A549 (cell line): ENCODE data around the gene PNLIPRP3. TPM values are rescaled to one million over a fixed set of nuclear protein-coding genes. Genes with fewer than 3 reads are reported as not detected.

ENCODE experiments used
- ATAC-seq, 2 experiments: fragments of 200-7000 bp in 1 of 2; fragments of >200 bp in 1 of 2; cut with Nextera tagmentation in 1 of 2; cut with Tn5 transposase in 1 of 2; 3 replicates each; pipeline versions ENCODE4 v1.8.0 to v1.9.1; 2018 to 2020; ENCODE audit warnings: mild to moderate bottlenecking in 1 of 2, moderate library complexity in 1 of 2
- CTCF ChIA-PET: fragments of 300-600 bp; sonication (Branson Sonifier 250); formaldehyde crosslinking; extraction: SDS; loops from one replicate; lab custom pipeline; 2021; ENCODE audit warnings: antibody characterized with exemption, inconsistent platforms; lab: Yijun Ruan, JAX
- POLR2A ChIA-PET: fragments of 350-600 bp; formaldehyde crosslinking; extraction: SDS; loops from one replicate; lab custom pipeline; 2021; ENCODE audit warnings: antibody characterized with exemption, inconsistent platforms; lab: Yijun Ruan, JAX
- DNase-seq, 2 experiments: peaks; one replicate each; pipeline versions ENCODE4 v3.0.0 to v3.0.0-alpha.2; 2011 to 2016; ENCODE audit warnings: low read depth in 1 of 2, low spot score in 1 of 2
- FAIRE-seq: peaks from 2 replicates; lab custom pipeline; 2011; peaks lifted over from hg19 to GRCh38; lab: Jason Lieb, UNC
- H3K27ac ChIP-seq, 2 experiments: fragments of >200 bp; sonication (Bioruptor Twin); formaldehyde crosslinking; 3 replicates each; pipeline ENCODE4 v1.5.1; 2016 to 2017
- H3K4me1 ChIP-seq: fragments of >200 bp; sonication (Bioruptor Twin); formaldehyde crosslinking; 3 replicates; pipeline ENCODE4 v1.6.1; 2016
- H3K4me2 ChIP-seq: fragments of >200 bp; sonication (Bioruptor Twin); formaldehyde crosslinking; 3 replicates; pipeline ENCODE4 v1.6.1; 2016
- H3K4me3 ChIP-seq: fragments of >200 bp; sonication (Bioruptor Twin); formaldehyde crosslinking; 3 replicates; pipeline ENCODE4 v1.5.1; 2016
- H3K9me3 ChIP-seq: fragments of >200 bp; sonication (Bioruptor Twin); formaldehyde crosslinking; 3 replicates; pipeline ENCODE4 v1.6.1; 2016
- BCL3 ChIP-seq: fragments of >200 bp; sonication (Bioruptor Twin); formaldehyde crosslinking; IDR thresholded peaks from 3 replicates; pipeline ENCODE4 v1.6.1; 2016
- CHD2 ChIP-seq: fragments of 150-350 bp; IDR thresholded peaks from 2 replicates; pipeline ENCODE4 v1.6.1; 2014; ENCODE audit warnings: low read length; ENCODE audit not compliant: partially characterized antibody
- ELK1 ChIP-seq: fragments of 150-350 bp; IDR thresholded peaks from 2 replicates; pipeline ENCODE4 v1.6.1; 2014; ENCODE audit warnings: low read depth, mild to moderate bottlenecking, low read length
- ESRRA ChIP-seq: fragments of 150-350 bp; IDR thresholded peaks from 2 replicates; pipeline ENCODE4 v1.6.1; 2014; ENCODE audit warnings: mild to moderate bottlenecking, low read length, borderline replicate concordance
- FOSB ChIP-seq: fragments of 250-450 bp; sonication (Bioruptor Pico); IDR thresholded peaks from 2 replicates; pipeline ENCODE4 v1.5.0; 2020; ENCODE audit warnings: mild to moderate bottlenecking, moderate library complexity
- FOSL2 ChIP-seq, 2 experiments: fragments of 450-650 bp in 1 of 2; fragments of >200 bp in 1 of 2; sonication (Bioruptor Twin) in 1 of 2; formaldehyde crosslinking; IDR thresholded peaks; 2 replicates each; pipeline versions ENCODE4 v1.5.0 to v1.6.1; 2016 to 2020; ENCODE audit warnings: mild to moderate bottlenecking in 1 of 2, moderate library complexity in 1 of 2
- FOXS1 ChIP-seq: fragments of 250-450 bp; sonication (Bioruptor Pico); IDR thresholded peaks from 2 replicates; pipeline ENCODE4 v1.5.0; 2020; ENCODE audit warnings: mild to moderate bottlenecking, moderate library complexity
- GATA3 ChIP-seq: IDR thresholded peaks from 2 replicates; pipeline ENCODE4 v1.6.1; 2012; ENCODE audit warnings: borderline replicate concordance
- HDAC2 ChIP-seq: fragments of 200-600 bp; sonication (generic); IDR thresholded peaks from 2 replicates; pipeline ENCODE4 v1.6.1; 2016
- HEYL ChIP-seq: fragments of 250-450 bp; sonication (Bioruptor Pico); IDR thresholded peaks from 2 replicates; pipeline ENCODE4 v1.8.0; 2021; ENCODE audit warnings: mild to moderate bottlenecking, moderate library complexity
- HMGXB4 ChIP-seq: fragments of 250-450 bp; sonication (Bioruptor Pico); IDR thresholded peaks from 2 replicates; pipeline ENCODE4 v1.5.0; 2021; ENCODE audit warnings: mild to moderate bottlenecking, moderate library complexity, borderline replicate concordance
- HOXA7 ChIP-seq: fragments of 250-450 bp; sonication (Bioruptor Pico); IDR thresholded peaks from 2 replicates; pipeline ENCODE4 v1.5.0; 2020; ENCODE audit warnings: mild to moderate bottlenecking, moderate library complexity
- JUN ChIP-seq, 2 experiments: fragments of >200 bp; sonication (Bioruptor Twin); formaldehyde crosslinking; IDR thresholded peaks; 2 replicates in 1 of 2; 3 replicates in 1 of 2; pipeline ENCODE4 v1.6.1; 2016 to 2017
- KDM1A ChIP-seq: fragments of 200-600 bp; sonication (generic); IDR thresholded peaks from 2 replicates; pipeline ENCODE4 v1.6.1; 2016; ENCODE audit warnings: low read depth, mild to moderate bottlenecking
- KDM5A ChIP-seq: fragments of 200-600 bp; sonication (generic); IDR thresholded peaks from 2 replicates; pipeline ENCODE4 v1.6.1; 2016; ENCODE audit warnings: antibody characterized with exemption, mild to moderate bottlenecking
- NR3C1 ChIP-seq: fragments of >200 bp; sonication (Bioruptor Twin); formaldehyde crosslinking; IDR thresholded peaks from 3 replicates; pipeline ENCODE4 v1.6.1; 2017
- POLR2A ChIP-seq: IDR thresholded peaks from 2 replicates; pipeline ENCODE4 v1.6.1; 2012; ENCODE audit warnings: mild to moderate bottlenecking, low read length
- RAD21 ChIP-seq, 2 experiments: fragments of >200 bp in 1 of 2; sonication (Bioruptor Twin) in 1 of 2; formaldehyde crosslinking in 1 of 2; IDR thresholded peaks in 1 of 2; conservative IDR thresholded peaks in 1 of 2; 2 replicates in 1 of 2; 3 replicates in 1 of 2; pipeline ENCODE4 v1.6.1; 2012 to 2018; ENCODE audit warnings: inconsistent platforms in 1 of 2
- RFX5 ChIP-seq: fragments of 450-650 bp; IDR thresholded peaks from 2 replicates; pipeline ENCODE4 v1.7.1; 2014; ENCODE audit warnings: antibody characterized with exemption, mild to moderate bottlenecking, moderate library complexity
- SMC3 ChIP-seq: fragments of >200 bp; sonication (Bioruptor Twin); formaldehyde crosslinking; IDR thresholded peaks from 3 replicates; pipeline ENCODE4 v1.6.1; 2018; ENCODE audit warnings: inconsistent platforms
- SREBF2 ChIP-seq: fragments of 450-650 bp; IDR thresholded peaks from 2 replicates; pipeline ENCODE4 v1.6.1; 2014; ENCODE audit warnings: mild to moderate bottlenecking, moderate library complexity
- TFCP2L1 ChIP-seq: fragments of 250-450 bp; sonication (Bioruptor Pico); IDR thresholded peaks from 2 replicates; pipeline ENCODE4 v1.5.0; 2021; ENCODE audit warnings: mild to moderate bottlenecking
- USF2 ChIP-seq: fragments of 450-650 bp; IDR thresholded peaks from 2 replicates; pipeline ENCODE4 v1.6.1; 2014; ENCODE audit warnings: antibody characterized with exemption
- ZC3H11A ChIP-seq: fragments of 450-650 bp; IDR thresholded peaks from 2 replicates; pipeline ENCODE4 v1.6.1; 2014; ENCODE audit warnings: antibody characterized with exemption, mild to moderate bottlenecking
- ZSCAN20 ChIP-seq: fragments of 250-450 bp; sonication (Bioruptor Pico); IDR thresholded peaks from 2 replicates; pipeline ENCODE4 v1.8.0; 2022; ENCODE audit warnings: mild to moderate bottlenecking, moderate library complexity
- WGBS: methylation state at CpG from one replicate; pipeline ENCODE4 v1.1.6; 2017; ENCODE audit errors: missing lambda C conversion rate; 5-methylcytosine and 5-hydroxymethylcytosine counted together
- polyA plus RNA-seq, 4 experiments: library from polyadenylated mRNA; depleted of rRNA in 3 of 4; stranded (reverse); fragments of >200 nt; fragmentation: RNase III in 1 of 4; extraction: RNeasy Plus Mini Kit Qiagen cat#74134 plus additional on column Dnase treatment in 1 of 4; gene quantifications; 2 replicates in 3 of 4; 3 replicates in 1 of 4; pipeline ENCODE4 v1.2.3, GENCODE V29; 2011 to 2017
- TF ChIP-seq, protein P1 (sequence below): IDR thresholded peaks from 2 replicates; pipeline ENCODE4 v1.6.1; 2012; ENCODE audit warnings: low read depth, borderline replicate concordance
- TF ChIP-seq, protein P2 (sequence below): fragments of 250-450 bp; sonication (Bioruptor Pico); IDR thresholded peaks from 2 replicates; pipeline ENCODE4 v1.5.0; 2020; ENCODE audit warnings: low read depth, mild to moderate bottlenecking, moderate library complexity
- TF ChIP-seq, protein P3 (sequence below): IDR thresholded peaks from 2 replicates; pipeline ENCODE4 v1.6.1; 2012

PNLIPRP3 gene
- polyA plus RNA-seq, 2 of the 4 experiments (the other 2 are of a cell fraction), result not detected

DNA sequence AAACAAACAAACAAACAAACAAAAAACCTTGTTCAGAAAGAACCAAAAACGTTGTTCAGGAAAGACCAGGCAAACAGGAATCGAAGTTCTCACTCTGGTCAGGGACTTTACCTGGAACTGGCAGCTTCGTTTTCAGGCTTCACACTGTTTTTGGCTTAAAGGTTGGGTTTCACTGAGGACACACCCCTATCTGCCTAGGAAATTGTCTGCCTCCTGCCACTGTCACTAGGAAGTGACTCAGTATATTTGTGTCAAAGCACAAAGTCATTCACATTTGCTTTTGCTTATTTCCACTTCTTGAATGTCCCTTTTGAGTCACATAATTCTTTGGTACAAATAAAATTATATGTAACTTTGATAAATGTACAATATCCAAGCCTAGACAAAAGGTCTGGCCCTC lies 37.9 kb downstream of the PNLIPRP3 start:
- H3K4me1 ChIP-seq, result no peaks in the 10 kb centered on the region
- no peak for ATAC-seq
- ChIA-PET POLR2A (no interaction called here), CTCF (interaction anchor here (1.2 kb wide), 1 partner anchor 21 kb away, joined by 3 read pairs; no protein-coding TSS in a partner anchor)
- WGBS, result 1% methylated on average over 3 of the region's 3 CpGs
- no peak overlapping the region for H3K4me2 ChIP-seq
- TF ChIP-seq POLR2A (no peak), USF2 (no peak), SMC3 (no peak), HEYL (CRISPR knock-in tag) (no peak), FOSB (CRISPR knock-in tag) (no peak), ZC3H11A (no peak), ELK1 (no peak), ZSCAN20 (CRISPR knock-in tag) (no peak), RFX5 (no peak), ESRRA (no peak), FOSL2 (IDR thresholded peaks at IDR 0.05) (no peak), FOSL2 (CRISPR knock-in tag; IDR thresholded peaks at IDR 0.05) (no peak)
- TF ChIP-seq, protein P1, sequence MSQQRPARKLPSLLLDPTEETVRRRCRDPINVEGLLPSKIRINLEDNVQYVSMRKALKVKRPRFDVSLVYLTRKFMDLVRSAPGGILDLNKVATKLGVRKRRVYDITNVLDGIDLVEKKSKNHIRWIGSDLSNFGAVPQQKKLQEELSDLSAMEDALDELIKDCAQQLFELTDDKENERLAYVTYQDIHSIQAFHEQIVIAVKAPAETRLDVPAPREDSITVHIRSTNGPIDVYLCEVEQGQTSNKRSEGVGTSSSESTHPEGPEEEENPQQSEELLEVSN, result no peak
- no peak for DNase-seq
- H3K4me3 ChIP-seq, result no peak overlapping the region
- FAIRE-seq, result no peak
- no peak overlapping the region for H3K27ac ChIP-seq
- no peaks in the 10 kb centered on the region for H3K9me3 ChIP-seq

- ATAC-seq, result no peak
- DNase-seq, result no peak
- FAIRE-seq, result no peak
- Histone ChIP-seq H3K4me2 (no peak overlapping the region), H3K9me3 (no peaks in the 10 kb centered on the region), H3K4me1 (no peaks in the 10 kb centered on the region), H3K27ac (no peak overlapping the region), H3K4me3 (no peak overlapping the region)
- POLR2A ChIA-PET, result no interaction called here
- CTCF ChIA-PET, result interaction anchor here (0.8 to 1.2 kb wide), 3 partner anchors 23 to 25 kb away, joined by 3 read pairs; no protein-coding TSS in a partner anchor
- 18% methylated on average over 7 of the region's 7 CpGs for whole genome bisulfite sequencing
- TF ChIP-seq HEYL (CRISPR knock-in tag) (no peak), GATA3 (no peak), TFCP2L1 (CRISPR knock-in tag) (no peak), HOXA7 (CRISPR knock-in tag) (no peak), CHD2 (no peak), RAD21 (conservative IDR thresholded peaks at IDR 0.05 in 1 of 2, IDR thresholded peaks at IDR 0.05 in 1 of 2) (no peak), HMGXB4 (CRISPR knock-in tag) (no peak), SREBF2 (no peak), KDM1A (no peak), JUN (IDR thresholded peaks at IDR 0.05) (no peak), BCL3 (no peak), SMC3 (no peak), FOXS1 (CRISPR knock-in tag) (no peak), NR3C1 (no peak), ZSCAN20 (CRISPR knock-in tag) (no peak), KDM5A (no peak), HDAC2 (no peak)
- TF ChIP-seq, protein P2, sequence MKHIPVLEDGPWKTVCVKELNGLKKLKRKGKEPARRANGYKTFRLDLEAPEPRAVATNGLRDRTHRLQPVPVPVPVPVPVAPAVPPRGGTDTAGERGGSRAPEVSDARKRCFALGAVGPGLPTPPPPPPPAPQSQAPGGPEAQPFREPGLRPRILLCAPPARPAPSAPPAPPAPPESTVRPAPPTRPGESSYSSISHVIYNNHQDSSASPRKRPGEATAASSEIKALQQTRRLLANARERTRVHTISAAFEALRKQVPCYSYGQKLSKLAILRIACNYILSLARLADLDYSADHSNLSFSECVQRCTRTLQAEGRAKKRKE (CRISPR knock-in tag), result no peak
- TF ChIP-seq, protein P1, result no peak
- TF ChIP-seq, protein P3, sequence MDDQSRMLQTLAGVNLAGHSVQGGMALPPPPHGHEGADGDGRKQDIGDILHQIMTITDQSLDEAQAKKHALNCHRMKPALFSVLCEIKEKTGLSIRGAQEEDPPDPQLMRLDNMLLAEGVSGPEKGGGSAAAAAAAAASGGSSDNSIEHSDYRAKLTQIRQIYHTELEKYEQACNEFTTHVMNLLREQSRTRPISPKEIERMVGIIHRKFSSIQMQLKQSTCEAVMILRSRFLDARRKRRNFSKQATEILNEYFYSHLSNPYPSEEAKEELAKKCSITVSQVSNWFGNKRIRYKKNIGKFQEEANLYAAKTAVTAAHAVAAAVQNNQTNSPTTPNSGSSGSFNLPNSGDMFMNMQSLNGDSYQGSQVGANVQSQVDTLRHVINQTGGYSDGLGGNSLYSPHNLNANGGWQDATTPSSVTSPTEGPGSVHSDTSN, result no peak
These were observed 39.2 kb downstream of the PNLIPRP3 start for GRCh38 chr10:116466715-116467422.
